Endothelial cell of hepatic sinusoid (primary cell): Measurements from ENCODE around the gene GRAMD2A.
"Not testable (repeated sequence)": the region's sequence is repeated elsewhere in the genome, so short reads cannot be mapped to it uniquely, and the experiment has no call there.

ENCODE experiments used
- in situ Hi-C: cut with HindIII; loops from 2 replicates; pipeline ENCODE4 v1.10.0; 2017; ENCODE audit warnings: low sequenced_read_pairs

GRAMD2A gene

DNA sequence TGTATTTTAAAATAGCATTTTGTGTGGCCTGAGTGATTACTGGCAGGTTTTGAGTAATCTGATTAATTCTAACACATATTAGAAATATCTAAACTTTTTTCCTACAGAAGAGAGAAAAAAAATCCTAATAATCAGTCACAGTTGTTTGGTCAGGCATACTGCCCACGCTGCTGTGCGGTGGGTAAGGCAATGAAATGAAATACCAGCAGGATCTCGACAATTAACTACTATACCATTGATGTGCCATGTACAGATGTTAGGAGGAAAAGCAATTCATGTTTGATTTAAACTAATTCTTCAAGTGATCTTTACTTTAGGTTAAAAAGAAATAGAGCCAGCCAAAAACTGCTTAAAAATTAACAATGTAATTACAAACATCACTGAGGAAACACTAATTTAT lies 5.2 kb downstream of the GRAMD2A start:
- in situ Hi-C loops: loop anchor here (5.0 kb wide), 1 partner anchor 65 kb away; no protein-coding TSS in a partner anchor

DNA sequence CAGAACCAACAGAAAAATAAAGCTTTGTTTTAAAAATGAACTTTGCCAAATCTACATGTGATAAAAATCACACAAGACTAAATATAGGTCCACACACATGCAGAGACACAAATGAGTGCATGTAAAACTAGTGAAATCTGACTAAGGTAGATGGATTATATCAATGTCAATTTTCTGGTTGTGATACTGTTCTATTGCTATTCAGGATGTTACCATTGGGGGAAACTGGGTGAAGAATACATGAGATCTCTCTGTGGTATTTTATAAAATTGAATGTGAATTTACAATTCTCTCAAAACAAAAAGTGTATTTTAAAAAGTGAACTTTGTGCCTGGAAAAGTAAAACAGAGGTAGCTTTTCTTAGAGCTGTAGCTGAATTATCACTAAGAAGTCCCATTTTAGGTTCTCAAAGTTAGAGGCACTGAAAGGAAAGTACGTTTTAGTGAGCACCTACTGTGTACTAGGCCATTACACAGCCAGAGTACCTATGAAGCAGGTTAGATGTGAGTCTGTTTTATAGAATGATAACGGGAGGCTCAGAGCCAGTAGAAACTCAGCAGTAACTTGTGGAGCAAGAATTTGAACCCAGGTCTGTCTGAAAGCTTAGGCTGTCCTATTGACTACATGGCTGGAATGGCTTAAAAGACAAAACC lies 8.2 kb downstream of the GRAMD2A start:
- in situ Hi-C loops: no loop called here

DNA sequence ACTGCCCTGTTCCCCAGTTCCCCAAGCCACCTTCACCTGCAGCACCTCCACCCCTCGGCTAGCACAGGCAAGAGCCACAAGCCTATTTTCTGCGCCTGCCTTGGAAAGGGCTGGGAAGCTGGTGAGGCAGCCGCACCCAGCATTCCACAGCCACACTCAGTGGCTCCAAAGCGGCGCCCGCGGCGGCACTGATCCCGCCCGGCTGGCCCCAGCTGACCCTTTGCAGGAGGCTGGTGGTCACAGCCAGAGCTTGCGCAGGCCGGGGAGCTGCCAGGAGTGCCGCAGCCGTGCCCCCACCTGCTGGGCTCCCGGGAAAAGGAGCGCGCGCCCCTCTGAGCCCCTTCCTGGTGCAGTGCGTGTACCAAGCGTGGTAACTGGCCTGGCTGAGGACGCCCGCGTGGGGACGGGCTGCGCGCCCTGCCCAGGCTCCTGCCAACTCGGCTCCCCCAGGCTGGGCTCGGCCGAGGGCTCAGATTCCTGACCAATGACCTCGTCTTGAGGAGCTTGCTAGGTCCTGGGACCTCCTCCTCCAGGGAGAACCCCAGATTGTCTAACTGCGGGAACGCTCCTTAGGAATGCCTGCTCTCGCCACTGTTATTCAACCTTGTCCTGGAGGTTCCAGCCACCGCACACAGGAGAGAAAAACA lies 13.3 kb downstream of the GRAMD2A start:
- in situ Hi-C loops: no loop called here

DNA sequence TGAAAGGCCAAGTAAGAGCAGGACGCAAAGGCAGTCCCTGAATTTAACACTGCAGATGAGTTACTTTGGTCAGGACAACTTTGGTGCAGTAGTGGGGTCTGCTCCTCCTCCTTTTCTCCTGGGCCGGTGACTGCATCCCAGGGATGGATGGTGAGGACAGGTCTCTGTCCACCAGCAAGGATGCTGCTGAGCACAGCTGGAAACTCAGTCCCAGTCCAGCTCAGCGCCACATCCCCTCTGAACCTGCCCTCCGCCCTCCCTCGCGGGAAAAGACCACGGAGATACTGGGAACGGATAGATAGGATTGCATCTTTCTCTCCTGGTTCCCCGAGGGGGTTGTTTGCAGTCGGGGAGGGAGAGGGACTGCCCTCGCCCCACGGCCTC lies 13.8 kb downstream of the GRAMD2A start:
- in situ Hi-C loops: no loop called here

DNA sequence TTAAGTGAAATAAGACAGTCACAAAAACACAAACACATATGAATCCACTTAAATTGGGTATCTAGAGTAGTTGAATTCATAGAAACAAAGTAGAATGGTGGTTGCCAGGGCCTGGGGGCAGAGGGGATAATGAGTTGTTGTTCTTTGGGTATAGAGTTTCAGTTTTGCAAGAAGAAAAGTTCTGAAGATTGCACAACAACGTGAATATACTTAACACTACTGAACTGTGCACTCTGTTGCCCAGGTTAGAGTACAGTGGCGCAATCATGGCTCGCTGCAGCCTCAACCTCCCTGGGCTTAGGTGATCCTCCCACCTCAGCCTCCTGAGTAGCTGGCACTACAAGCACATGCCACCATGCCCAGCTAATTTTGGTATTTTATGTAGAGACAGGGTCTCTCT lies 14.9 kb downstream of the GRAMD2A start:
- in situ Hi-C loops: no loop called here

DNA sequence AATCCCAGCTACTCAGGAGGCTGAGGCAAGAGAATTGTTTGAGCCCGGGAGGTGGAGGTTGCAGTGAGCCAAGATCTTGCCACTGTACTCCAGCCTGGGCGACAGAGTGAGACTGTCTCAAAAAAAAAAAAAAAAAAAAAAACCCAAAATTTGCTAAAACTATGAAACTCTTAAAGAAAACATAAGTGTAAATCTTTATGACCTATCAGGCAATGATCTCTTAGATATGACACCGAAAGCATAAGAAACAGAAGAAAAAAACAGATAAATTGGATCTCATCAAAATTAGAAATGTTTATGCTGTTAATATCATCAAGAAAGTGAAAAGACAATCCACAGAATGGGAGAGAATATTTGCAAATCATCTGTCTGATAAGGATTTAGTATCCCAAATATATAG lies 15.3 kb downstream of the GRAMD2A start:
- in situ Hi-C loops: no loop called here

DNA sequence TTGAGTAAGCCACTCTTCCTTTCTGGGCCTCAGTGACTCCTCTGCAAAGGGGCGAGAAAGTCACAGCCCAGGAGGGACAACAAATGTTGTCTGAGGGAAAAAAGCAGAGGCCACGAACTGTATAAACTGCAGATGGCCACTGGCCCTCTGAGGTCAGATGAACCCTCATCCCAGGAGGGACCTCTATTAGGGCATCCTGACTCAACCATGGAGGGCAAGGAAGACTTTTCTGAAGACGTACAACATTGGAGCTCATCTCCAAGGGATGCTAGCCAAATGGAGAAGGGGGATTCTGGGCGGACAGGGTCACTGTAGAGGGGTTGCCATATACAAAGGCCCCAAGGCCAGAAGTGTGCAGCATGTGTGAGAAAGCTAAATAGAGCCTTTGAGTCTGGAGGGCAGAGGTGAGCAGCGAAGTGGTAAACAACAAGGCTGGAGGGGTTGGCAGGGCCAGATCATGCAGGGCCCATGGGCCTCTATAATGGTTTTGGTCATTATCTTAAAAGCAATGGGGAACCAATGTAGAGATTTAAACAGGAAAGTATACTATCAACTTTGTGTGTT lies 16.7 kb downstream of the GRAMD2A start:
- in situ Hi-C loops: no loop called here

DNA sequence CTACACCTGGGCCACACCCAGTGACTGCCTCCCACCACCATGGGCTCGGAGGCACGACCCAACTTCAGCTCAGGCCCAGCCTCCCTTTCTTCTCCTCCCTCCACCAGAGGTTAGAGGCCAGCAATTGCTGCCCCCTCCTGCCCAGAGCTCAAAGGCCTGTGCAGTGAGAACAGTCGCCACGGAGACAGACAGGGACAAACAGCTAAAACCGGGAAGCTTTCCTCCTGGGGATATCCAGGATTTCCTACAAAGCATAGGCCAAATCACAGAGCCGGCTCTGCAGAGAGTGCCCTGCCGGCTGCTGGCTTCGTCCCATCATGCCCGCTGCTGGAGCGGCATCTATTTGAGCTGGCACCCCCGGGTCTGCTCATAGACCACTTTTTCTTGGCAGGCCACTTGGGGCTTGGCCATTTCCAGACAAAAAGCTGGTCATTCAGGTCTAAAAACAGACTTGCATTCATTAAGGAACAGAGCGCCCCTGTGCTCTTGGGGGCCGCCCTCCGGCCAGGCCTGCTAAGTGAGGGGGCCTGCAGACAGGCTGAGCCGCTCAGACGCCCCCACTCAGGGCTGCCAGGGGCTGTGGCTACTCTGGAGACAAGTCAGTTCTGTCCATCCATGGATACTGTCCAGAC lies 17.5 kb downstream of the GRAMD2A start:
- in situ Hi-C loops: no loop called here

DNA sequence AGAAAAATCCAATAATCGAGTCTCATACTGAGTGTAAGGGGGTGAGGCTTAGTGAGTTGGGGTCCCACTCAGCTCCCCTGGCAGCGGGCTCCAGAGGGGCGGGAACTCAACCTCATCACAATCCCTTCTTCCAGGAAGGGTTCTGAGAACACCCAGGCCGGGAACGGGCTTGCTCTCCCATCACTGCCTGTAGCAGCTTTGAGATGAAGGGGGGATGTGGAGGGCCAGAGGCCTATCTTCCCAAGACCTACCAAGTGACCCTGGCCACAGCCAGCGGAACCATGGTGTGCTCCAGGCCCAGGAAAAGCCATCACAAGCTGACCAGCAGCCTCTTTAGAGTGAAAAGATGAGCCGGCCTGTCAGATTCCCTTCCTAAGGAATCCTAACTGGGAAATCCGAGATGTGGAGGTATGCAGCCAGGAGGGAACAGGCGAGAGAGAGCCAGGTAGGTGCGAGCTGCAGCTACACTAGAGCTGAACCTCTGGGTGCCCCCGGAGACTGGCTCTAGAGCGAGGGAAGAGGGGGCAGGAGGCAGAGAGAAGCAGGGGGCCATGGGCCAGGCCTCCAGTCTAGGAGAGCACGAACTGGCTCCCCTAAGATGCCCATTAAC lies 18.5 kb downstream of the GRAMD2A start:
- in situ Hi-C loops: no loop called here

DNA sequence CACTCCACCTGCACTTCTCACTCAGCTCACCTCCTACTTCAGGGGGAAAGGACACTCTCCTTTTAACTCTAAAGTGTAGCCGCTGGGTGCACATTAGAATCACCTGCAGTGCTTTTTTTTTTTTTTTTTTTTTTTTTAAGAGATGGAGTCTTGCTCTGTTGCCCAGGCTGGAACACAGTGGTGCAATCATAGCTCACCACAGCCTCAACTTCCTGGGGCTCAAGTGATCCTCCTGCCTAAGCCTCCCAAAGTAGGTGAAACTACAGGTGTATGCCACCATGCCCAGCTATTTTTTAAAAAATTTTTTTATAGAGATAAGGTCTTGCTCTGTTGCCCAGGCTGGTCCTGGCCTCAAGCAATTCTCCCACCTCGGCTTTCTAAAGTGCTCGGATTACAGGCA lies 20.8 kb downstream of the GRAMD2A start:
- in situ Hi-C loops: no loop called here

DNA sequence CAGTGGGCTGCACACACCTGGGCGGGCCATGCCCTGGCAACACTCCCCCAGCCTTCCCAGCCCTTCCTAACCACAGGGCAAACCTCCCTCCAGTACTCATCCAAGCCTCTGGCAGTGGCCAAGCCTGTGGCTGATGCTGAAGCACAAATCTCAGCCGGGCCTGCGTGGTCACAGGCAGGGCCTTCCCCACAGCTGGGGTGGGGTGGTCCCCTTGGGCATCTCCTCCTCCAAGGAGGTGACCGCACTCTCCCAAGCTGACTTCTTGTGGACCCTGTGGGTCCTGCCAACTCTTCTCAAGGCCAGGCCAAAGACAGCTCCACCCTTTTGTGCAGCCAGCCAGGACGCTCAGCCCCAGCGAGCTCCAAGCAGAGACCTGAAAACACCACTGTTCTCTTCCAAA lies 21.4 kb downstream of the GRAMD2A start:
- in situ Hi-C loops: no loop called here

DNA sequence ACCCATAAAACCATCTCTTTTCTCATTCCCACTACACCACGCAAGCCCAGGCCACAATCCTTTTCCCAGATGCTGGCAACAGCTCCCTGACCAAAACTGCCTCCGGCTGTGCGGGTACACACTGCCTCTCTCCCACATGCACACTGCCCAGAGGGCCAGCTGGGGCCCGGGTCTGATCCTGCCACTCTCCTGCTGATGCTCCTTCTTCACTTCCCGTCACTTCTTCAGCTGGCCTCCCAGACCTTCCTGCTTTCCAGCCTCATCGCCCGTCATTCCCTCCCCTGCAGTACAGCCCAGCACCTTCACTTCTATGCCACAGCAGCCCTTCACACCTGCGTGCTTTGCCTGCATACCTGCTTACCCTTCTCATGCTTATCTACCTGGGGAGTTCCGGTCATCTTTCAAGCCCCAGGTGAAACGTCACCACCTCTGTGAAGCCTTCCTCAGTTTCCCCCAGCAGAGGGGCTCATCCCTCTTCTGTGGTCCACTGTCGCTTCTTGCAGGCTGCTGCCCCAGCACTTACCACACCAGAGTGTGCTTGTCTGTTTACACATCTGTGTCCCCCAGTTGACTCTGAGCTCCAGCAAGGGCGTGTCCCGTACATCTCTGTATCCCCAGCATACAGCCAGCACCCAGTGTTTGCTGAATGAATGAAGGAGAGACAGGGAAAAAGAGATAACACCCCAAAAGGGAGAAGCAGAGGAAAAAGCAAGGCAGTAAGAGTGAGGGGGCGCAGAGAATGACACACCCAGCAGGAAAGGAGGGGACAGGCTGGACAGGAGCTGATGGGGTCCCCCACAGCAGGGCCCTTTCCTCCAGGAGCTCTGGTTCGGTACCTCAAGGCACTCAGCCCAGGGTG lies 22.2 kb downstream of the GRAMD2A start:
- in situ Hi-C loops: no loop called here

DNA sequence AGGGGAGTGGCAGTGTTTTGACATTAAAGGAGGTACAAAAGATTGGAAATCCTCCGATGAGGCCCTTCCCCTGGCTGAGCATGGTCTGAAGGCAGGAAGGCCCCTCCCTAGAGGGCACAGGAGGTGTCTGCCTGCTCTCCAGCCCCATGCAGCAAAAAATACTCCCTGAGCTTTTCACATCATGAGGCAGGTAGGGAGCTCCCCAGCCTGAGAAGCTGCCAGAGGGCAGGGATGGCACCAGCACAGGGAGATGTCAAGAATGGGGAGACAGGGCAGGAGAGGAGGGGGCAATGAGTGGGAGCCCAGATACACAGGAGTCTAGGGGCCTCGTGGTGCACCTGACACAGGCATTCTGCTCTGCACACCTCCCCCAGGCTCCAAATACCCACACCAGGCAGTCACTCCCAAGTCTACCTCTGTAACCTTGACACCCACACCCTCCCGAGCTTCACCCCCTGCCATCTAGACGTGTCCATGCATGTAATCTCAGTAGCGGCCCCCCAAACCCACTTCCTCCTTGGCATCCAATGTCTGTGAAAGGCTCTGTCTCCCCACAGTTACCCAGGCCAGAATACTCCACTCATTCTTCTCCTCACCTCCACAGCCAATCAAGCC lies 22.9 kb downstream of the GRAMD2A start:
- in situ Hi-C loops: no loop called here

DNA sequence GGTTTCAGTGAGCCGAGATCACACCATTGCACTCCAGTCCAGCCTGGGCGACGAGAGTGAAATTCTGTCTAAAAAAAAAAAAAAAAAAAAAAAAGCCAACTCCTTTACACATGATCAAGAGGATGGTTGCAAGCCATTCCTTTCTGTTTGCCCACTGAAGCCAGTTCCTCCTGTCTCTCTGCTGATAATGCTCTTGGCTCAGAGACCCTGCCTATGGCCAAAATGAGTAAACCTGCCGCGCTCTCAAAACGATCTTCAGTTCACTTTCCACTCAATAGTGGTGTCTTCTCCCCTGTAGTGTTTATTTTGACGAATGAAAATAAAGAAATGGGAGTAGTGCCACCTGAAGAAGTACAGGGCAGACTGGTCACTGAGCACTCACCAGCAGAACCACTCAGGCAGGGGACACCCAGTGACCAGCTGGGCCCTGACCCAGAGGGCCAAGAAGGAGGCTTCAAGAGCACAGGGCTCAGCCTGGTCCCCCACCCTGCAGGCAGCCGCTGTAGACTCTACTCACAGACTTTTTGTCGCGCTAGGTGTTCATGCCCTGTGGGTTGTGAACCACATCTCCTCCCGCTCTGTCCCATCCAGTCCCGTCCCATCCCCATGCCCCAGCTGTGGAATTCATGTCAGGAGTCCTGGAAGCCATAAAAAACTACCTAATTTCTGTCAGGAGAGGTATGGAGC lies 23.6 kb downstream of the GRAMD2A start:
- in situ Hi-C loops: no loop called here

DNA sequence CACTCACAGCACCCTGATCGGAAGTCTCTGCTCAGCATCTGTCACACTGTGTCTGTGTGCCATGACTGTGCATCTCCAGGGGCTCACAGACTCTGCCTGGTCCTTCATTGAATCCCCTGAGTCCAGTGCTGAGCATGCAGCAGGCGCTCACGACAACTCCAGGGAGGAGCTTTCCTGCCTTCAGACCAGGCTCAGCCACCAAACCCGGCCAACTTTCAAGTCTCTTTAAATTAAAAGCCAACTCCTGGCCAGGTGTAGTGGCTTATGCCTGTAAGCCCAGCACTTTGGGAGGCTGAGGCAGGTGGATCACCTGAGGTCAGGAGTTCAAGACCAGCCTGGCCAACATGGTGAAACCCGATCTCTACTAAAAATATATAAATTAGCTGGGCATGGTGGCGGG lies 24.2 kb downstream of the GRAMD2A start:
- in situ Hi-C loops: no loop called here

DNA sequence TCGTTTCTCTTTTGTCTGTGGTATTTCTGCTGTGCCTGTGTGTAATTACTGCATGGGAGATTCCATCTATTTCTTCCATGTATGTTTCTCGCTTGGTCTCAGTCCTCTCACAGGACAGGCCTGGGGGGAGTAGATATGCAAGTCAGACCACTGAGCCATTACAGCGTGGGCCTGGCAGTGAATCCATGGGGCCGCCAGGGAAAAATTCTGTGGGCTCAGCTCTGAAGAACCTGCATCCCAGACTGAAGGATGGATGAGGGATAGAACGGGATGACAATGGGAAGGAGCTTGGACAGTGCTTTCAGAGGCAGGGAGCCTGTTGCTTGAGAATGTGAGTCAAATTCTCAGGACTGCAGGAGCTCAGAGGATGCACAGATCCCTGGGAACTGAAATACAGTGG lies 24.8 kb downstream of the GRAMD2A start:
- in situ Hi-C loops: no loop called here

DNA sequence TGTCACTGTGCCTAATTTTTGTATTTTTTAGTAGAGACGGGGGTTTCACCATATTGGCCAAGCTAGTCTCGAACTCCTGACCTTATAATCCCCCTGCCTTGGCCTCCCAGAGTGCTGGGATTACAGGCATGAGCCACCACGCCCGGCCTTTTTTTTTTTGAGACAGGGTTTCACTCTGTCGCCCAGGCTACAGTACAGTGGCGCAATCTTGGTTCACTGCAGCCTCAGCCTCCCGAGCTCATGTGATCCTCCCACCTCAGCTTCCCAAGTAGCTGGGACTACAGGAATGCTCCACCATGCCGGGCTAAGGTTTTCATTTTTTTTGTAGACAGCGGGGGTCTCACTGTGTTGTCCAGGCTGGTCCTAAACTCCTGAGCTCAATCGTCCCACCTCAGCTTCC lies 25.6 kb downstream of the GRAMD2A start:
- in situ Hi-C loops: not testable (repeated sequence)

DNA sequence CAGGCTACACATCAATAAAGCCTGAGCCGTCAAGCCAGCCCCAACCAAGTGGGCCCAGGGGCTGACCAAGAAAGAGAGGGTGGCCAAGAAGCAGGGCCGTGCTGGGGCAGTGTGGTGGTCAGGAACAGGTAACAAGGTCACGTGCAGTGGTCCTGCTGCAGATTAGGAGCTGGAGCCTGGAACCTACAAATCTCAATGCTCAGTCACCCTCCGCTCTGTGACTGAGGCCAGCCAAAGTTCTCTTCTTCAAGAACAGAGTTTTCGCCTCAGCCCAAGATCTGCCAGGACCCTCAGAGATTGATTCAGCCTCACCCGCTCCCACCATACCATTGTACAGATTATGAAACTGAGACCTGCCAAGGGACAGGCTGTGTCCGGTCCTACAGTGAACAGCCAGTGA lies 26.9 kb downstream of the GRAMD2A start:
- in situ Hi-C loops: no loop called here

DNA sequence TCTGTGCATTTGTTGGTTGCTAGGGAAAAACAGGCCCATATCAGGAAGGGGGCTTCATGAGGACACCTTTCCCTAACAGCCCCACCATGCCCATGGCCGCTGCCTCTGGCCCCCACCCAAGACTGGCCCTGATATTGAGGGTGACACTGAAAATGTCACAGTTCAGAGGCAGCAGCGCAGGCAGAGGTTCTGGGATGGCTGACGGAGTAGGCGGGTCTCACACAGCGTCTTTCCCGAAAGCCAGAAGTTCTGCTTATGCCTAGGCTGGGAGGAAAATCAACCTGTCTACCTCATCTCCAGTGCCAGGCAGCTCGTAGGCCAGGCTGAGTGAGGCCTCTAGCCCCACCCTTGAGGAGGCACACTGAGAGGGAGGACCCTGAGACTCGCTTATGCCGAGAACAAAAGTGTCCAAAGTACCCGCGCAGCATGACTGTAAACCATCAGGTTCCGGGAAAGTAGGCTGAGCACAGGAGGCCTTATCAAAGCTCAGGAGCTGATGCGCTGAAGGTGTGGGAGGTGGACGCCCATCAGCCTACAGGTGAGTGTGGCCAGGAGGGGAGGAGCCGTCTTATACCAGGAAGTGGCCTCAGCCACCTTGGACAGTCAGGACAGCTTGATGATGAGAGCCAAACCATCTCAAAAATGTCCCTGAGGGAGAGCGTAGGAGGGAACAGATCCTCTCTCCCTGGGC lies 27.5 kb downstream of the GRAMD2A start:
- in situ Hi-C loops: loop anchor here (10.0 kb wide), 1 partner anchor 385 kb away; no protein-coding TSS in a partner anchor
